ENCODE measurements around the gene TNFAIP8. TPM values are rescaled to one million over a fixed set of nuclear protein-coding genes. Genes with fewer than 3 reads are reported as not detected.
A peak's percentile ranks its signal among the peaks of the same experiment; 100 is the strongest.

Gene TNFAIP8
- total RNA-seq, 4 donors from 2014 or later: 2.0 to 42.7 (median 15.5) TPM

DNA sequence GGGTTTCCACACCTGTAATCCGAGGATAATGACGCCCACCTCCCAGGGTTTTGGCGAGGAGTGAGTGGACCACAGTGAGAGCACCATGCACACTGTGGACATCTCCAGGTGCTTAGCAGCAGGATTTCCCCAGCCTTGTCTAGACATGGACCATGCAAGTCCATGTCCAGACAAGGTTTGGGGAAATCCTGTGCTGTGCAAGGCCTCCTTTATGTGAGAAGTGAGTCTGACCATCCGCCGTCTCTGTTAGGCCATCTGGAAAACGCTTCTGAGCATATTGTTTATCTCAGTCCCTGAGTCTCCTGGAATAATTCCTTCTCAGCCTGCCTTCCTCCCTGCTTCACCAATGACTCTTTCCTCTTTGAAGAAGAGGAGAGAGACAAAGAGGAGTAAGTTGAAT, 26.2 kb upstream of the TNFAIP8 start:
- no peaks in the 10 kb centered on the region for H3K9me3 ChIP-seq
- intact Hi-C loops (cut with DNase I; ENCODE audit: low total_unique reads): no loop called here

GRCh38 chr5:119330367-119331183, 25.2 kb upstream of the TNFAIP8 start:
- H3K27ac ChIP-seq: peak overlapping the region in 1 of 2 donors; percentile 60
- TF ChIP-seq POLR2A (IDR thresholded peaks at IDR 0.05) (no peak), CTCF (IDR thresholded peaks at IDR 0.05) (no peak)
- H3K4me3 ChIP-seq: no peak overlapping the region
- H3K4me1 ChIP-seq: peaks cover 6 to 9% of the 10 kb centered on the region in 2 donors
- H3K36me3 ChIP-seq: no peaks in the 10 kb centered on the region
- no peaks in the 10 kb centered on the region for H3K9me3 ChIP-seq
- H3K27me3 ChIP-seq: no peaks in the 10 kb centered on the region
- intact Hi-C loops (cut with DNase I; ENCODE audit: low total_unique reads): no loop called here
- DNase-seq: no peak

More for the DNA sequence above, 26.2 kb upstream of the TNFAIP8 start:
- no peak for DNase-seq
- Histone ChIP-seq H3K27me3 (no peaks in the 10 kb centered on the region), H3K4me3 (no peak overlapping the region), H3K27ac (peak overlapping the region in 1 of 2 donors; percentile 60), H3K4me1 (peaks cover 6 to 9% of the 10 kb centered on the region in 2 donors), H3K36me3 (no peaks in the 10 kb centered on the region)
- TF ChIP-seq CTCF (IDR thresholded peaks at IDR 0.05): no peak
- no peak for TF ChIP-seq POLR2A (IDR thresholded peaks at IDR 0.05)

DNA sequence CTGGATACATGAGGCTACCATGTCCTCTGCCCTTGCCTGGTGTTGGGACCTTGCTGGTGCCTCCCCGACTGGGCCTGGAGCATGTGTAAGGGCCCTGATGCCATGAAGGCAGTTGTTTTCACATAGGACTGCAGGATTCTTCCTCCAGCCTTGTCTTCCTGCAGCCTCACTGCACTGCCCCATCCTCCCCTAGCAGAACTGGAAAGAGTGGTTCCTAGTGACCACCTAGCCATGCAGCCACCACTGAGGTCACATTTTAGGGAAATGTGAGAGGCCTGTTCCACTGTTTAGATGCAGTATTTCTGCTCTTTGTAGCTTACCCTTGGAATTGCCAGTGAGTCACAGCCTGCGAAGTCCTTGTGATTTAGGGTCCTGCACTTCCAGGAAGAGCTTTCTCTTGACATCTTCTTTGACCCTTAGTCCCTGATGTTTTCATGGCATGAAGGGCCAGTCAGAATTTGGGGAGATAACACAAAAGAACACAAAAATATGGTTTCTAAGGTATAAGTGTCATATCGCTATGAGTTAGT, 24.2 kb upstream of the TNFAIP8 start:
- no peak overlapping the region for H3K4me3 ChIP-seq
- TF ChIP-seq POLR2A (IDR thresholded peaks at IDR 0.05) (no peak), CTCF (IDR thresholded peaks at IDR 0.05) (no peak)
- peaks cover 6 to 9% of the 10 kb centered on the region in 2 donors for H3K4me1 ChIP-seq
- H3K9me3 ChIP-seq: no peaks in the 10 kb centered on the region
- DNase-seq: no peak
- no peak overlapping the region for H3K27ac ChIP-seq
- H3K27me3 ChIP-seq: no peaks in the 10 kb centered on the region
- H3K36me3 ChIP-seq: no peaks in the 10 kb centered on the region
- intact Hi-C loops (cut with DNase I; ENCODE audit: low total_unique reads): no loop called here

GRCh38 chr5:119332208-119332607, 23.6 kb upstream of the TNFAIP8 start:
- no peaks in the 10 kb centered on the region for H3K9me3 ChIP-seq
- no peaks in the 10 kb centered on the region for H3K36me3 ChIP-seq
- H3K4me1 ChIP-seq: peaks cover 6 to 9% of the 10 kb centered on the region in 2 donors
- no peaks in the 10 kb centered on the region for H3K27me3 ChIP-seq
- no peak overlapping the region for H3K27ac ChIP-seq
- no peak overlapping the region for H3K4me3 ChIP-seq
- no peak for TF ChIP-seq POLR2A (IDR thresholded peaks at IDR 0.05)
- no peak for TF ChIP-seq CTCF (IDR thresholded peaks at IDR 0.05)
- intact Hi-C loops (cut with DNase I; ENCODE audit: low total_unique reads): no loop called here
- DNase-seq: no peak

DNA sequence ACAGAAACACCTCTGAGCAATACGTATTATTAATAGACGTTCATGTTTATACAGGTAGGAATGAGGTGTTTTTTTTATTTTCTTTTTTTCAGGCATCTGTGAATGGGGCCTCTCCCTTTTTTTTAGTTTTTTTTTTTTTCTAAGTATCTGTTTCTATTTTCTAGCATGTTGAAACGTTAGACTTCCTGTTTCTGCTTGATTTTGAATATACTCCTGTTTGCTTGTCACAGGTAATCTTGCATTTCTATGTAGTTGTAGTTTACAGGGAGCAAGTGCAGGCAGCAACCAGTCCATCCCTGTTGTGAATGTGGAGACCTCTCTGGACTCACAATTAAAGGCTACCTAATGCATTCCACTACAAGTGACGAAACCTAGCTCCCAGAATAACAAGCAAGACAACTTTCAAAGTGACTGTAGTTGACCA, 22.8 kb upstream of the TNFAIP8 start:
- no peaks in the 10 kb centered on the region for H3K27me3 ChIP-seq
- intact Hi-C loops (cut with DNase I; ENCODE audit: low total_unique reads): no loop called here
- no peak overlapping the region for H3K4me3 ChIP-seq
- no peaks in the 10 kb centered on the region for H3K36me3 ChIP-seq
- H3K9me3 ChIP-seq: no peaks in the 10 kb centered on the region
- H3K4me1 ChIP-seq: peaks cover 6 to 9% of the 10 kb centered on the region in 2 donors
- DNase-seq: no peak
- TF ChIP-seq POLR2A (IDR thresholded peaks at IDR 0.05) (no peak), CTCF (IDR thresholded peaks at IDR 0.05) (no peak)
- peak overlapping the region in 1 of 2 donors; percentile 17 for H3K27ac ChIP-seq

Data from uterus (tissue), 4 donors.